Liver (tissue), 9 donors: ENCODE data around the gene CBX5. TPM values are rescaled to one million over a fixed set of nuclear protein-coding genes. Genes with fewer than 3 reads are reported as not detected.
A peak's percentile ranks its signal among the peaks of the same experiment; 100 is the strongest.

Experiments used
- DNase-seq: peaks from one replicate; pipeline ENCODE4 v3.0.0-alpha.2; 2017; ENCODE audit warnings: low spot score
- H3K27ac ChIP-seq, 2 donors: one replicate each; pipeline ENCODE4 v1.7.0; 2013; ENCODE audit warnings: inconsistent platforms in 2 of 2, low read length in 2 of 2, control low read depth in 1 of 2, low read depth in 1 of 2, mild to moderate bottlenecking in 1 of 2
- H3K27me3 ChIP-seq, 4 donors: one replicate each; pipeline versions ENCODE4 v1.6.1 to v1.7.0; 2013; ENCODE audit warnings: low read length in 3 of 4, inconsistent platforms in 1 of 4, mild to moderate bottlenecking in 1 of 4, moderate library complexity in 1 of 4; ENCODE audit not compliant: control insufficient read depth in 4 of 4, insufficient read depth in 4 of 4
- H3K36me3 ChIP-seq, 4 donors: one replicate each; pipeline versions ENCODE4 v1.6.1 to v1.7.0; 2013; ENCODE audit warnings: low read length in 3 of 4, mild to moderate bottlenecking in 3 of 4, low read depth in 1 of 4, moderate library complexity in 1 of 4; ENCODE audit not compliant: control insufficient read depth in 4 of 4, insufficient read depth in 3 of 4
- H3K4me1 ChIP-seq, 4 donors: one replicate each; pipeline versions ENCODE4 v1.6.1 to v1.7.0; 2013; ENCODE audit warnings: low read length in 3 of 4, mild to moderate bottlenecking in 3 of 4, moderate library complexity in 1 of 4; ENCODE audit not compliant: control insufficient read depth in 4 of 4, insufficient read depth in 4 of 4
- H3K4me3 ChIP-seq, 3 donors: one replicate each; pipeline versions ENCODE4 v1.6.1 to v1.7.0; 2013; ENCODE audit warnings: low read length in 3 of 3, control low read depth in 1 of 3, low read depth in 1 of 3, mild to moderate bottlenecking in 1 of 3
- H3K9ac ChIP-seq, 2 donors: one replicate each; pipeline ENCODE4 v1.7.0; 2013; ENCODE audit warnings: low read length in 2 of 2, mild to moderate bottlenecking in 2 of 2, moderate library complexity in 2 of 2, control low read depth in 1 of 2, low read depth in 1 of 2
- H3K9me3 ChIP-seq, 4 donors: one replicate each; pipeline versions ENCODE4 v1.6.1 to v1.7.0; 2013; ENCODE audit warnings: low read length in 3 of 4; ENCODE audit not compliant: control insufficient read depth in 4 of 4
- ATF3 ChIP-seq: IDR thresholded peaks from 2 replicates; pipeline ENCODE4 v1.6.1; 2016; ENCODE audit warnings: antibody characterized with exemption
- EGR1 ChIP-seq, 2 donors: IDR thresholded peaks; 2 replicates each; pipeline ENCODE4 v1.6.1; 2016 to 2018; ENCODE audit warnings: antibody characterized with exemption in 2 of 2, low read depth in 2 of 2
- FOXA1 ChIP-seq: IDR thresholded peaks from 2 replicates; pipeline ENCODE4 v1.6.1; 2016; ENCODE audit warnings: antibody characterized with exemption
- FOXA2 ChIP-seq: IDR thresholded peaks from 2 replicates; pipeline ENCODE4 v1.6.1; 2016; ENCODE audit warnings: antibody characterized with exemption
- HNF4A ChIP-seq, 2 donors: conservative IDR thresholded peaks; 2 replicates each; pipeline ENCODE4 v1.6.1; 2016; ENCODE audit warnings: antibody characterized with exemption in 2 of 2, mild to moderate bottlenecking in 2 of 2
- HNF4G ChIP-seq: IDR thresholded peaks from 2 replicates; pipeline ENCODE4 v1.6.1; 2016; ENCODE audit warnings: antibody characterized with exemption
- NR2F2 ChIP-seq: IDR thresholded peaks from 2 replicates; pipeline ENCODE4 v1.6.1; 2016; ENCODE audit warnings: antibody characterized with exemption
- RAD21 ChIP-seq, 2 donors: IDR thresholded peaks; 2 replicates each; pipeline ENCODE4 v1.6.1; 2016; ENCODE audit warnings: antibody characterized with exemption in 2 of 2, mild to moderate bottlenecking in 2 of 2
- RXRA ChIP-seq, 2 donors: IDR thresholded peaks; 2 replicates each; pipeline ENCODE4 v1.6.1; 2017 to 2018; ENCODE audit warnings: antibody characterized with exemption in 2 of 2, mild to moderate bottlenecking in 1 of 2
- SP1 ChIP-seq: IDR thresholded peaks from 2 replicates; pipeline ENCODE4 v1.6.1; 2018; ENCODE audit warnings: antibody characterized with exemption, mild to moderate bottlenecking
- TAF1 ChIP-seq: conservative IDR thresholded peaks from 2 replicates; pipeline ENCODE4 v1.6.1; 2016; ENCODE audit warnings: antibody characterized with exemption, mild to moderate bottlenecking
- YY1 ChIP-seq: IDR thresholded peaks from 2 replicates; pipeline ENCODE4 v1.6.1; 2016; ENCODE audit warnings: antibody characterized with exemption, mild to moderate bottlenecking
- WGBS: extraction: QIAGEN DNeasy Blood & Tissue Kit; methylation state at CpG from one replicate; pipeline ENCODE4 v1.1.7; 2013; 5-methylcytosine and 5-hydroxymethylcytosine counted together
- polyA plus RNA-seq, 2 donors: library from polyadenylated mRNA; stranded (reverse) in 1 of 2; unstranded in 1 of 2; fragments of 200-250 nt in 1 of 2; fragments of >200 nt in 1 of 2; fragmentation: Nextera tagmentation in 1 of 2; extraction: Ambion mirVana in 1 of 2; gene quantifications; one replicate each; pipeline versions ENCODE4 v1.2.1 to v1.2.3, GENCODE V29; 2013 to 2015
- total RNA-seq, 2 donors: library from RNA; depleted of rRNA; stranded (reverse); fragments of >200 nt; gene quantifications; one replicate each; pipeline ENCODE4 v1.2.3, GENCODE V29; 2014
- TF ChIP-seq, protein P1 (sequence below): IDR thresholded peaks from 2 replicates; pipeline ENCODE4 v1.6.1; 2016; ENCODE audit warnings: antibody characterized with exemption, mild to moderate bottlenecking
- TF ChIP-seq, protein P2 (sequence below): fragments of 150-350 bp; IDR thresholded peaks from 2 replicates; pipeline ENCODE4 v1.5.1; 2017; ENCODE audit warnings: improper control_type of control experiment, low read depth, low read length; ENCODE audit not compliant: missing input control
- TF ChIP-seq, protein P3 (sequence below): IDR thresholded peaks from 2 replicates; pipeline ENCODE4 v1.6.1; 2016; ENCODE audit warnings: antibody characterized with exemption
- TF ChIP-seq, protein P4 (sequence below): IDR thresholded peaks from 2 replicates; pipeline ENCODE4 v1.6.1; 2016; ENCODE audit warnings: antibody characterized with exemption
- donor health status: healthy.
- donor health status: healthy.
- donor health status: healthy.
- donor health status: healthy.
- donor health status: healthy.

Gene CBX5
- total and polyA plus RNA-seq, 4 donors = 4.4 to 62.3 (median 12.6) TPM

DNA sequence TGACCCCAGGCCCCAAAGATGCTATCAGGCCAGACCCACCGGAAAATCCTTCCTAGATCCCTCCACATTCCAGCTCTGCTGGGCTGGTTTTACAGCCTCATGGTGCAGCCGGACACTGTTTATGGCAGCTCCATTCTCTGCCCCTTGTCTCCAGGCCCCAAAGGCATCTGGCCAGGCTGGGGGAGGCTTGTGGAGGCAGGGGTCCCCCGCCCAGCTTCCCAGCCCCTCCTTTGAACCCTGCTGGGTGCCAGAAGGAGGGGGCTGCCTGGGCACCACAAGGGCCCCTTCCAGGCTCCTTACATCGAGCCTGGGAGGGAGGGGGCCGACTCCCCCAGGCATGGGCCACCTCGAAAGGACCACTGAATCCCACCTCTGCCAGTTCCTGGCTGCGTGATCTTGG, 71.3 kb downstream of the CBX5 start:
- no peak for DNase-seq
- Histone ChIP-seq H3K27ac (no peak overlapping the region), H3K36me3 (no peaks in the 10 kb centered on the region), H3K27me3 (peaks cover 0 to 16% (median 1%) of the 10 kb centered on the region in 4 donors), H3K4me3 (no peak overlapping the region), H3K4me1 (no peaks in the 10 kb centered on the region), H3K9ac (no peak overlapping the region), H3K9me3 (no peaks in the 10 kb centered on the region)
- WGBS = 49% methylated on average over 7 of the region's 7 CpGs
- TF ChIP-seq, protein P1, sequence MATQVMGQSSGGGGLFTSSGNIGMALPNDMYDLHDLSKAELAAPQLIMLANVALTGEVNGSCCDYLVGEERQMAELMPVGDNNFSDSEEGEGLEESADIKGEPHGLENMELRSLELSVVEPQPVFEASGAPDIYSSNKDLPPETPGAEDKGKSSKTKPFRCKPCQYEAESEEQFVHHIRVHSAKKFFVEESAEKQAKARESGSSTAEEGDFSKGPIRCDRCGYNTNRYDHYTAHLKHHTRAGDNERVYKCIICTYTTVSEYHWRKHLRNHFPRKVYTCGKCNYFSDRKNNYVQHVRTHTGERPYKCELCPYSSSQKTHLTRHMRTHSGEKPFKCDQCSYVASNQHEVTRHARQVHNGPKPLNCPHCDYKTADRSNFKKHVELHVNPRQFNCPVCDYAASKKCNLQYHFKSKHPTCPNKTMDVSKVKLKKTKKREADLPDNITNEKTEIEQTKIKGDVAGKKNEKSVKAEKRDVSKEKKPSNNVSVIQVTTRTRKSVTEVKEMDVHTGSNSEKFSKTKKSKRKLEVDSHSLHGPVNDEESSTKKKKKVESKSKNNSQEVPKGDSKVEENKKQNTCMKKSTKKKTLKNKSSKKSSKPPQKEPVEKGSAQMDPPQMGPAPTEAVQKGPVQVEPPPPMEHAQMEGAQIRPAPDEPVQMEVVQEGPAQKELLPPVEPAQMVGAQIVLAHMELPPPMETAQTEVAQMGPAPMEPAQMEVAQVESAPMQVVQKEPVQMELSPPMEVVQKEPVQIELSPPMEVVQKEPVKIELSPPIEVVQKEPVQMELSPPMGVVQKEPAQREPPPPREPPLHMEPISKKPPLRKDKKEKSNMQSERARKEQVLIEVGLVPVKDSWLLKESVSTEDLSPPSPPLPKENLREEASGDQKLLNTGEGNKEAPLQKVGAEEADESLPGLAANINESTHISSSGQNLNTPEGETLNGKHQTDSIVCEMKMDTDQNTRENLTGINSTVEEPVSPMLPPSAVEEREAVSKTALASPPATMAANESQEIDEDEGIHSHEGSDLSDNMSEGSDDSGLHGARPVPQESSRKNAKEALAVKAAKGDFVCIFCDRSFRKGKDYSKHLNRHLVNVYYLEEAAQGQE = no peak
- TF ChIP-seq EGR1 (IDR thresholded peaks at IDR 0.05; ENCODE audit: low read depth in 2 of 2) = no peak

DNA sequence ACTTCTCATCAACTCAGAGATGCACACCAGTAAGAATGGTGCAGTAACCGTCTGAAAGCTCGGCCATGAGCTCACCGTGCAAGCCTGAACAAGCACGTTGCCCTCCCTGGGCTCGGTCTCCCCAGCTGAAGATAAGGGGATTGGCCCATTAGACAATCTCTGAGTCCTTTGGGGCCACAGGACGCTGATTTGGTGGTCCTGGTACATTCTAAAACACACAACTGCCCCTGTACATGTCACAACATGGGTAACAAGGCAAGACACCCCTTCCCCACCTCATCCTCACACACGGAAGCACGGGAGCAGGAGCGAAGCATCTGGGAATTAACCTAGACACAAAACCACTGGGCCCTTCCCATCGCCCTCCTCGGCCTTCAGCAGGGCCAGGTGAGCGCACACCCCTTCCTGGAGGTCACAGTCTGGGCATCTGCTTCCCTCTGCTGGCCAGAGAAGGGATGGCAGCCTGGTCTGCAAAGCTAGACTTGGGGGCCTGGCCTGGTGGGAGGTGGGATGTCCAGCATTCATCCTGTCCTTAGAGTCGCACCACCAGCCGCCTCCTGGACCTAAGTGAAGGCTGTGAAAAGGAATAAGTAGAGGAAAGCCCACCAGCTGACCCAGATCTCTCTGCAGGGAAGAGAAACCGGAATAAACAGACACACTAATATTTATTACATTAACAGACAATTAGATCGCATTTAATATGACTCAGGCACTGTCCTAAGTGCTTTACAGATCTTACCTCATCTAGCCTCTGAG, 72.2 kb downstream of the CBX5 start:
- no peaks in the 10 kb centered on the region for H3K36me3 ChIP-seq
- no peak overlapping the region for H3K9ac ChIP-seq
- H3K27ac ChIP-seq = no peak overlapping the region
- peaks cover 0 to 16% (median 1%) of the 10 kb centered on the region in 4 donors for H3K27me3 ChIP-seq
- no peaks in the 10 kb centered on the region for H3K9me3 ChIP-seq
- peak; percentile 80 for DNase-seq
- H3K4me3 ChIP-seq = no peak overlapping the region
- 32% methylated on average over 16 of the region's 16 CpGs for WGBS
- H3K4me1 ChIP-seq = no peaks in the 10 kb centered on the region
- TF ChIP-seq FOXA1 (no peak), RAD21 (IDR thresholded peaks at IDR 0.05) (peak; percentile 74 to 83)
- TF ChIP-seq, protein P2, sequence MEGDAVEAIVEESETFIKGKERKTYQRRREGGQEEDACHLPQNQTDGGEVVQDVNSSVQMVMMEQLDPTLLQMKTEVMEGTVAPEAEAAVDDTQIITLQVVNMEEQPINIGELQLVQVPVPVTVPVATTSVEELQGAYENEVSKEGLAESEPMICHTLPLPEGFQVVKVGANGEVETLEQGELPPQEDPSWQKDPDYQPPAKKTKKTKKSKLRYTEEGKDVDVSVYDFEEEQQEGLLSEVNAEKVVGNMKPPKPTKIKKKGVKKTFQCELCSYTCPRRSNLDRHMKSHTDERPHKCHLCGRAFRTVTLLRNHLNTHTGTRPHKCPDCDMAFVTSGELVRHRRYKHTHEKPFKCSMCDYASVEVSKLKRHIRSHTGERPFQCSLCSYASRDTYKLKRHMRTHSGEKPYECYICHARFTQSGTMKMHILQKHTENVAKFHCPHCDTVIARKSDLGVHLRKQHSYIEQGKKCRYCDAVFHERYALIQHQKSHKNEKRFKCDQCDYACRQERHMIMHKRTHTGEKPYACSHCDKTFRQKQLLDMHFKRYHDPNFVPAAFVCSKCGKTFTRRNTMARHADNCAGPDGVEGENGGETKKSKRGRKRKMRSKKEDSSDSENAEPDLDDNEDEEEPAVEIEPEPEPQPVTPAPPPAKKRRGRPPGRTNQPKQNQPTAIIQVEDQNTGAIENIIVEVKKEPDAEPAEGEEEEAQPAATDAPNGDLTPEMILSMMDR = peak; percentile 84

- H3K9me3 ChIP-seq = no peaks in the 10 kb centered on the region
- H3K27ac ChIP-seq = no peak overlapping the region
- 69% methylated on average over 1 of the region's 1 CpG for WGBS
- H3K36me3 ChIP-seq = no peaks in the 10 kb centered on the region
- peaks cover 0 to 13% (median 1%) of the 10 kb centered on the region in 4 donors for H3K27me3 ChIP-seq
- DNase-seq = no peak
- H3K4me3 ChIP-seq = no peak overlapping the region
- no peak overlapping the region for H3K9ac ChIP-seq
- H3K4me1 ChIP-seq = no peaks in the 10 kb centered on the region
- no peak for TF ChIP-seq HNF4G
- no peak for TF ChIP-seq RXRA (IDR thresholded peaks at IDR 0.05)
- TF ChIP-seq YY1 = no peak
- TF ChIP-seq RAD21 (IDR thresholded peaks at IDR 0.05) = no peak
- TF ChIP-seq SP1 = no peak
- TF ChIP-seq TAF1 = no peak
- TF ChIP-seq, protein P1 = no peak
- TF ChIP-seq, protein P3, sequence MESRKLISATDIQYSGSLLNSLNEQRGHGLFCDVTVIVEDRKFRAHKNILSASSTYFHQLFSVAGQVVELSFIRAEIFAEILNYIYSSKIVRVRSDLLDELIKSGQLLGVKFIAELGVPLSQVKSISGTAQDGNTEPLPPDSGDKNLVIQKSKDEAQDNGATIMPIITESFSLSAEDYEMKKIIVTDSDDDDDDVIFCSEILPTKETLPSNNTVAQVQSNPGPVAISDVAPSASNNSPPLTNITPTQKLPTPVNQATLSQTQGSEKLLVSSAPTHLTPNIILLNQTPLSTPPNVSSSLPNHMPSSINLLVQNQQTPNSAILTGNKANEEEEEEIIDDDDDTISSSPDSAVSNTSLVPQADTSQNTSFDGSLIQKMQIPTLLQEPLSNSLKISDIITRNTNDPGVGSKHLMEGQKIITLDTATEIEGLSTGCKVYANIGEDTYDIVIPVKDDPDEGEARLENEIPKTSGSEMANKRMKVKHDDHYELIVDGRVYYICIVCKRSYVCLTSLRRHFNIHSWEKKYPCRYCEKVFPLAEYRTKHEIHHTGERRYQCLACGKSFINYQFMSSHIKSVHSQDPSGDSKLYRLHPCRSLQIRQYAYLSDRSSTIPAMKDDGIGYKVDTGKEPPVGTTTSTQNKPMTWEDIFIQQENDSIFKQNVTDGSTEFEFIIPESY = no peak
- TF ChIP-seq FOXA1 = no peak
- TF ChIP-seq FOXA2 = no peak
- no peak for TF ChIP-seq NR2F2
- TF ChIP-seq, protein P4, sequence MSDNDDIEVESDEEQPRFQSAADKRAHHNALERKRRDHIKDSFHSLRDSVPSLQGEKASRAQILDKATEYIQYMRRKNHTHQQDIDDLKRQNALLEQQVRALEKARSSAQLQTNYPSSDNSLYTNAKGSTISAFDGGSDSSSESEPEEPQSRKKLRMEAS = no peak
- no peak for TF ChIP-seq HNF4A (conservative IDR thresholded peaks at IDR 0.05)
- TF ChIP-seq ATF3 = no peak
Measured at GRCh38 chr12:54206791-54207190, 73.1 kb downstream of the CBX5 start.
